Bronchial epithelial cell (primary cell): ENCODE results near the gene ACTN1. TPM values are rescaled to one million over a fixed set of nuclear protein-coding genes. Genes with fewer than 3 reads are reported as not detected.

Experiments used
- DNase-seq: peaks from one replicate; pipeline ENCODE4 v3.0.0-alpha.2; 2010; ENCODE audit warnings: low read depth
- FAIRE-seq: peaks from 2 replicates; lab custom pipeline; 2011; peaks lifted over from hg19 to GRCh38; lab: Jason Lieb, UNC
- H3K27me3 ChIP-seq: 2 replicates; pipeline ENCODE4 v1.5.1; 2011; ENCODE audit warnings: low read length; ENCODE audit not compliant: control insufficient read depth, insufficient read depth
- H3K36me3 ChIP-seq: 2 replicates; pipeline ENCODE4 v1.5.1; 2011; ENCODE audit warnings: low read length; ENCODE audit not compliant: control insufficient read depth, insufficient read depth
- H3K4me3 ChIP-seq: 2 replicates; pipeline ENCODE4 v1.5.1; 2011; ENCODE audit warnings: mild to moderate bottlenecking, low read depth, low read length, control low read depth
- total RNA-seq: library from RNA; depleted of rRNA; stranded (reverse); fragments of >200 nt; gene quantifications from 2 replicates; pipeline ENCODE4 v1.2.1, GENCODE V29; 2014
- TF ChIP-seq, protein P1 (sequence below): IDR thresholded peaks from 2 replicates; pipeline ENCODE4 v1.5.1; 2011; ENCODE audit warnings: mild to moderate bottlenecking, moderate library complexity, low read length, control low read depth, inconsistent platforms; ENCODE audit not compliant: insufficient read depth, severe bottlenecking

ACTN1 gene
- total RNA-seq, 1 donor from 2014 or later = 165 TPM

DNA sequence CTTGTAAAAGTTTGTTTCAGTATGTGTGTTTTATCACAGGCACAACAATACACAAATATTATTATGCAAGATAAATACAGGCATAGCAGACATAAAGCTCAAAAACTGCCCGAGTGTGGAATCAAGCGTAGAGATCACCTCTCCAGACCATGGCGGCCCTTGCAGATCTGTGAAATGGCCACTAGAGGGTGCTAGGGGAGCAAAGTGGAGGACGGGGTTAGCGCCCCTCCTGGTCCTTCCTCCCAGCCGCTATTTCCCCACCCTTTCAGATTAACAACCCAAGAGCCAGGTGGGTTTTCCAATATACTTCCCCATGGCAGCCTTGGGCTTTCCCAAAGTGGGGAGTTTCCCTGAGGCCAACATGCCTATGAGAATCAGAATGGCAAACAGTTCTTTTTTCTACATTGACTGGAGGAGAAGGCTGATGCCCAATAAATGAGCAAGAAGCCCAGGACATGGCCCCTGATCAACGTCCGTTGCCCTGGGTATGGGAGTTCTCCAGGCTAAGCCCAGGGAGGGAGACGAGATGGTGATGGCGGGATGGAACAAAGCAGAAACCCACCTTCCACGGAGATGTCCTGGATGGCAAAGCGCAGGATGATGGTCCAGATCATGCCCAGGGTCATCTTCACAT lies 67.4 kb downstream of the ACTN1 start:
- peak; percentile 62 for DNase-seq
- Histone ChIP-seq H3K36me3 (peaks cover 27% of the 10 kb centered on the region), H3K4me3 (no peak overlapping the region), H3K27me3 (no peaks in the 10 kb centered on the region)
- no peak for FAIRE-seq
- TF ChIP-seq, protein P1, sequence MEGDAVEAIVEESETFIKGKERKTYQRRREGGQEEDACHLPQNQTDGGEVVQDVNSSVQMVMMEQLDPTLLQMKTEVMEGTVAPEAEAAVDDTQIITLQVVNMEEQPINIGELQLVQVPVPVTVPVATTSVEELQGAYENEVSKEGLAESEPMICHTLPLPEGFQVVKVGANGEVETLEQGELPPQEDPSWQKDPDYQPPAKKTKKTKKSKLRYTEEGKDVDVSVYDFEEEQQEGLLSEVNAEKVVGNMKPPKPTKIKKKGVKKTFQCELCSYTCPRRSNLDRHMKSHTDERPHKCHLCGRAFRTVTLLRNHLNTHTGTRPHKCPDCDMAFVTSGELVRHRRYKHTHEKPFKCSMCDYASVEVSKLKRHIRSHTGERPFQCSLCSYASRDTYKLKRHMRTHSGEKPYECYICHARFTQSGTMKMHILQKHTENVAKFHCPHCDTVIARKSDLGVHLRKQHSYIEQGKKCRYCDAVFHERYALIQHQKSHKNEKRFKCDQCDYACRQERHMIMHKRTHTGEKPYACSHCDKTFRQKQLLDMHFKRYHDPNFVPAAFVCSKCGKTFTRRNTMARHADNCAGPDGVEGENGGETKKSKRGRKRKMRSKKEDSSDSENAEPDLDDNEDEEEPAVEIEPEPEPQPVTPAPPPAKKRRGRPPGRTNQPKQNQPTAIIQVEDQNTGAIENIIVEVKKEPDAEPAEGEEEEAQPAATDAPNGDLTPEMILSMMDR = peak; percentile 92

DNA sequence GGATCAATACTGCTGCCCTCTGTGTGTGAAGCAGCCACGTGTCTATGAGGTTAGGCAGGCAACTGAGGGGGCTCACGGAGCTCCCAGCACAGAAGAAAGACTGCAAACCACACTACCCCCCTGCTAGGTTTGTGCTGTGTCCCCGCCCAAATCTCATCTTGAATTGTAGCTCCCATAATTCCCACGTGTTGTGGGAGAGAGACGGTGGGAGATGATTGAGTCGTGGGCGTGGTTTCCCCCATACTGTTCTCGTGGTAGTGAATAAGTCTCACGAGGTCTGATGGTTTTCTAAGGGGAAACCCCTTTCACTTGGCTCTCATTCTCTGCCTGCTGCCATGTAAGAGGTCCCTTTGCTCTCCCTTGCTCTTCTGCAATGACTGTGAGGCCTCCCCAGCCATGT lies 68.6 kb downstream of the ACTN1 start:
- peaks cover 30% of the 10 kb centered on the region for H3K36me3 ChIP-seq

DNA sequence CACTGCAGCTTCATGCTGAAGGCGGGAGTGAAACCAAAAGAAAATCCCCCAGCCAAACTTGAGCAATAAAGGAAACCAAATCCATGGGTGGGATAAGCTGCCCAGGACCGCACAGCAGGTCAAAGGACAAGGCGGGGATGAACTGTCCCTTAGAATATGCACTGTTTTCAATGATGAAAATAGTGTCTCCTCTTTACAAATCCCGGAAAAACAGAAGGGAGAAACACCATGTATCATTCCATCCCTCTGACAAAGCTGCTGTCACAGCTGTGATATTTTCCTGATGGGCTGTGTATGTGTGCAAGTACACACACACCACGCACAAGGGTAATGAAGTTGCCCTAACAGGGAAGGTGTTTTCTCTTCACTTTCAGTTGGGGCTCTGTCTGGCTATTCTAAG lies 70.3 kb downstream of the ACTN1 start:
- no peak overlapping the region for H3K4me3 ChIP-seq
- H3K36me3 ChIP-seq = peaks cover 40% of the 10 kb centered on the region
- TF ChIP-seq, protein P1 = no peak
- H3K27me3 ChIP-seq = no peaks in the 10 kb centered on the region
- DNase-seq (no peak), FAIRE-seq (no peak)

More for the DNA sequence above, 68.6 kb downstream of the ACTN1 start:
- Histone ChIP-seq H3K4me3 (no peak overlapping the region), H3K27me3 (no peaks in the 10 kb centered on the region)
- DNase-seq = no peak
- no peak for FAIRE-seq
- TF ChIP-seq, protein P1 = no peak

DNA sequence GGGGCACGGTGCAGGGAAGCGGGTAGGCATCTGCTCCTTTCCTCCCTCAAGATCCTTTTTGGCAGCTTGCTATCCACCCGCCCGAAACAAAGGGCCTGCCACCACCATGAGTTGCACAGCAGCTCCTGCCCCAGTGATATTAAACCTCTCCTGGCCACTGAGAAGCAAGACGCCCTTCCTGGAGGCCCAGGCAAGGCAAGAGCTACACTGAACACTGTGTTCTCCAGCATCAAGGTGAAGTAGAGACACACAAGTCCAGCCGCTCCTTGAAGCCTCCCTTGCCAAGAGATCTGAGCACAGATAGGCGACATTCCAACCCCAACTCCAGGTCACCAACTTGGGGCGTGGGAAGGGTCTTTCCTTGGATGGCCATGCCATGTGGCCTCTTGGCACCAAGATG lies 70.9 kb downstream of the ACTN1 start:
- no peak overlapping the region for H3K4me3 ChIP-seq
- TF ChIP-seq, protein P1 = no peak
- peaks cover 42% of the 10 kb centered on the region for H3K36me3 ChIP-seq
- FAIRE-seq (no peak), DNase-seq (no peak)
- H3K27me3 ChIP-seq = no peaks in the 10 kb centered on the region

DNA sequence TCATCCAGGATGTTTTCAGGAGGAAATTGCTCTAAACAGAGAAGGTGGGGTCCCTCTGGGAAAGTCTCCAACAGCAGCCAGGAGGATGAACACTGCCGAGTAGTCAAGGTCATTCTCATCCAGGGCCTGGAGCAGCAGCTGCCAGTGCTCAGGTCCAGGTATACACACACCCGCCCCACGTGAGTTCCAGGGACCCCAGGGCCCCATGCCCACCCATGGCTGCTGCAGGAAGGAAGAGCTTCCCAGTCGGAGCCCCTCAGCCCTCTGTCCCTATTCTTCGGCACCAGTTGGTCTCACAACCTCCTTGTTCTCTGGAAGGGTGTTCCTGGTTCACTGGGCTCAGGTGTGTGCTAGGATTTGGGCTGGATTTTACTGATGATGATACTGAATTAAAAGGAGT lies 72.7 kb downstream of the ACTN1 start:
- FAIRE-seq = no peak
- peaks cover 52% of the 10 kb centered on the region for H3K36me3 ChIP-seq
- TF ChIP-seq, protein P1 = no peak
- H3K4me3 ChIP-seq = no peak overlapping the region
- H3K27me3 ChIP-seq = no peaks in the 10 kb centered on the region
- DNase-seq = no peak
